Head of caudate nucleus (tissue), 42 donors: ENCODE results near the gene C1S.
A peak's percentile ranks its signal among the peaks of the same experiment; 100 is the strongest.

Experiments used
- DNase-seq, 42 donors: peaks; one replicate each; pipeline versions ENCODE4 v3.0.0 to v3.0.0-alpha.2; 2020 to 2021; ENCODE audit warnings: mixed read lengths in 7 of 42
- intact Hi-C: fragments of 100-400 bp; cut with DNase I; formaldehyde crosslinking; loops from one replicate; pipeline ENCODE4 v1.15.0; 2022

Gene C1S

DNA sequence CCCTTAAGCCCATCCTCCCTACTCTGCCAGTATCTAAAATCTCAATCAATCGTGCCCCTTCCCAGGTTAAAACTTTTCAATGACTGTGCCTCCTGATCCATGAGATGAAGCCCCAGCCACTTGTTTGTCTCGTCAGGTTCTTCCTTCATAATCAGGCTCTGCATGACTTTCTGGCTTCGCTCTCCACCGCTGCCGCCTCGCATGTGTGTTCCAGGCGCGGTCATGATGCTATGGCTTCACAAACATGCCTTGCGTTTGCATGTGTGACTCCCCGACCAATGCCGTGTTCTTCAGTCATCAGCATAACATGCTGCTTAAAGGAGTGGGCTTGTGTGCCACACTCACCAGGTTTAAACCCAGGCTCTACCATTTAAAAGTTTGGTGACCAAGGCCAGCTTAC lies 53.5 kb downstream of the C1S start:
- intact Hi-C loops: loop anchor here (5.0 kb wide), 1 partner anchor 167 kb away; no protein-coding TSS in a partner anchor
- peak in 1 of 42 donors; percentile 17 for DNase-seq

- intact Hi-C loops: loop anchor here (5.0 kb wide), 1 partner anchor 168 kb away; no protein-coding TSS in a partner anchor
- DNase-seq: no peak
Measured at GRCh38 chr12:7114851-7115250, 54.3 kb downstream of the C1S start.

- intact Hi-C loops: no loop called here
- no peak for DNase-seq
Measured at GRCh38 chr12:7116196-7116595, 55.7 kb downstream of the C1S start.

DNA sequence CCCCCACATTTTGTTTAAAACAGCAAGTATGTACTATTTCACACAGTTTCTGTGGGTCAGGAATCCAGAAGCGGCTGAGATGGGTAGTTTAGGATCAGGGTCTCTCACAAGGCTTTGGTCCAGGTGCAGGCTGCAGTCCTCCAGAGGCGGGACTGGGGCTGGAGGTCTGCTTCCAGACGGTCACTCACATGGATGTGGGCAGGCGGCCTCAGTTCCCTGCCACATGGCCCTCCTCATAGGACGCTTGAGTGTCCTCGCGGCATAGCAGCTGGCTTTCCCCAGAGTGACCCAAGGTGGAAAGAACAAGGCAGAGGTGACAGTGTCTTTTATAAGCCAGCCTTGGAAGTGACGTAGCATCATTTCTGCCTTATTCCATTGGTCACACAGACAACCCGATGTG lies 56.4 kb downstream of the C1S start:
- DNase-seq: no peak
- intact Hi-C loops: no loop called here

- no peak for DNase-seq
- intact Hi-C loops: no loop called here
Measured at GRCh38 chr12:7117670-7118069, 57.2 kb downstream of the C1S start.

GRCh38 chr12:7118881-7119280 lies 58.4 kb downstream of the C1S start:
- intact Hi-C loops: no loop called here
- no peak for DNase-seq

DNA sequence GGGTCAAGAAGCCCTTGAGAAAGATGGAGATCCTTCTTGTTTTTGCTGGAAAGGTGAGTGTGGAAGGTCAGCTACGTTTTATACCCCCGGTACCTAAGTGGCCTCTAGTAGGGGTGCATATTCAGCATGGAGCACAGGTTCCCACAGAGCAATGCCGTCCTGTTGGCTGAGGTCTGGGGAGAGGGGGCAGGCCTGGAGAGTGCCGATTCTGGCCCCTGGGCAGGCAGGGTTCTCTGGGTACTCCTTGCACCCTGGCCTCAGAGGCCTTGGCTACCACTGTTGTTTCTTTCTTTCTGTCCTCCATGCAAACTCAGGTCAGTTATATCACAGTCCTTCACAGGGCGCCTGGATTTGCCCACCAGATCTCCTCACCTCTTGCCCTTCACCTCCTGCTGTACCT lies 59.6 kb downstream of the C1S start:
- DNase-seq: no peak
- intact Hi-C loops: no loop called here
